ENCODE measurements around the gene RTN4. TPM values are rescaled to one million over a fixed set of nuclear protein-coding genes. Genes with fewer than 3 reads are reported as not detected.

RTN4 gene
- total and polyA plus RNA-seq, 2 experiments from 2014 or later = 218 to 221 TPM

GRCh38 chr2:54947136-54947535 is 103.1 kb downstream of the RTN4 start:
- ATAC-seq (no peak), DNase-seq (ENCODE audit: low spot score) (no peak)
- no peaks in the 10 kb centered on the region for H3K4me1 ChIP-seq (ENCODE audit: insufficient read depth)
- H3K4me1 Mint-ChIP-seq = peaks cover 3% of the 10 kb centered on the region; the same call in 2 of the 3 replicates
- no peaks in the 10 kb centered on the region; the same call in 1 of the 2 replicates for H3K9me2 ChIP-seq (ENCODE audit: insufficient read depth)
- H2AFZ ChIP-seq = peak overlapping the region; percentile 32; the same call in 1 of the 2 replicates
- no peak overlapping the region for H3K4me2 ChIP-seq
- H3K27ac ChIP-seq (ENCODE audit: low read depth) = no peak overlapping the region
- H3K36me3 Mint-ChIP-seq (ENCODE audit: low read depth) = peaks cover 4% of the 10 kb centered on the region
- no peaks in the 10 kb centered on the region for H4K20me1 ChIP-seq (replicated peaks; ENCODE audit: insufficient read depth)
- TF ChIP-seq NANOG (IDR thresholded peaks at IDR 0.05; ENCODE audit: borderline replicate concordance) = no peak
- TF ChIP-seq ZNF462 (CRISPR knock-in tag; IDR thresholded peaks at IDR 0.05) = no peak
- no peak for TF ChIP-seq EZH2phosphoT487 (IDR thresholded peaks at IDR 0.05; ENCODE audit: unreplicated experiment)
- TF ChIP-seq CREB1 (CRISPR knock-in tag; IDR thresholded peaks at IDR 0.05; ENCODE audit: low read depth) = no peak
- no peak for TF ChIP-seq POLR2AphosphoS5 (IDR thresholded peaks at IDR 0.05; ENCODE audit: low read depth)
- no peak for TF ChIP-seq STAT1 (IDR thresholded peaks at IDR 0.05; ENCODE audit: unreplicated experiment)
- no peak for TF ChIP-seq ZNF114 (CRISPR knock-in tag; IDR thresholded peaks at IDR 0.05)
- TF ChIP-seq REST (IDR thresholded peaks at IDR 0.05; ENCODE audit: unreplicated experiment) = no peak
- no peak for TF ChIP-seq ZNF331 (CRISPR knock-in tag; IDR thresholded peaks at IDR 0.05; ENCODE audit: low read depth)
- no peak for TF ChIP-seq CTCF (conservative IDR thresholded peaks at IDR 0.05; ENCODE audit: low read depth in 2 of 2)
- TF ChIP-seq EZH2 (IDR thresholded peaks at IDR 0.05; ENCODE audit: low read depth, unreplicated experiment) = no peak
- TF ChIP-seq JUNB (IDR thresholded peaks at IDR 0.05; ENCODE audit: unreplicated experiment) = no peak
- TF ChIP-seq ETS1 (IDR thresholded peaks at IDR 0.05) = no peak
- no peaks in the 10 kb centered on the region for H3K36me3 ChIP-seq (ENCODE audit: insufficient read depth)
- peaks cover 17% of the 10 kb centered on the region for H3K27me3 Mint-ChIP-seq (ENCODE audit: insufficient read depth, low read depth, poor library complexity)
- H3F3A ChIP-seq (replicated peaks; ENCODE audit: low read depth) = no peaks in the 10 kb centered on the region
- H3K79me2 ChIP-seq (replicated peaks; ENCODE audit: insufficient read depth) = no peaks in the 10 kb centered on the region
- no peak overlapping the region for H3K4me3 Mint-ChIP-seq
- H3K27me3 ChIP-seq (ENCODE audit: insufficient read depth) = no peaks in the 10 kb centered on the region
- no peak overlapping the region for H3K27ac Mint-ChIP-seq
- H3K4me3 ChIP-seq = no peak overlapping the region
- H3K9me3 Mint-ChIP-seq = peaks cover 13% of the 10 kb centered on the region

Measured in GM23338 (cell line).